ENCODE results near the gene TNFAIP8L1.

Gene TNFAIP8L1

GRCh38 chr19:4609878-4610511 lies 29.3 kb upstream of the TNFAIP8L1 start:
- H3K9me3 ChIP-seq (ENCODE audit: control insufficient read depth, low read length): no peaks in the 10 kb centered on the region
- no peak overlapping the region for H2BK5ac ChIP-seq (ENCODE audit: low read depth, low read length, poor library complexity, severe bottlenecking)
- H2BK12ac ChIP-seq (ENCODE audit: low read length in 2 of 2): no peak overlapping the region
- no peak overlapping the region for H2BK15ac ChIP-seq (ENCODE audit: low read depth, poor library complexity, severe bottlenecking)
- 43% methylated on average over 15 of the region's 15 CpGs for WGBS
- H2AK5ac ChIP-seq (ENCODE audit: low read length, severe bottlenecking): no peak overlapping the region
- H3K14ac ChIP-seq (ENCODE audit: low read length in 2 of 2): no peak overlapping the region
- no peak overlapping the region for H3K23ac ChIP-seq (ENCODE audit: low read length in 2 of 2)
- no peak overlapping the region for H2AFZ ChIP-seq (ENCODE audit: low read depth, low read length)
- no peak overlapping the region for H3K4ac ChIP-seq (ENCODE audit: low read depth in 1 of 2, low read length in 2 of 2)
- no peak overlapping the region for H2BK120ac ChIP-seq (ENCODE audit: low read depth, low read length)
- H3K4me3 ChIP-seq (ENCODE audit: insufficient read depth in 1 of 2, low read depth in 1 of 2, low read length in 2 of 2): no peak overlapping the region
- H4K91ac ChIP-seq (ENCODE audit: low read length): no peak overlapping the region
- H4K8ac ChIP-seq (ENCODE audit: low read length): no peak overlapping the region
- no peak for DNase-seq
- H3K9ac ChIP-seq (ENCODE audit: low read length): no peak overlapping the region
- H3K27ac ChIP-seq (ENCODE audit: low read length, poor library complexity, severe bottlenecking): no peak overlapping the region
- H3K27me3 ChIP-seq (ENCODE audit: control insufficient read depth in 1 of 2, insufficient read depth in 1 of 2, low read length in 2 of 2): peaks cover 23 to 62% of the 10 kb centered on the region in 2 experiments
- no peaks in the 10 kb centered on the region for H3K79me1 ChIP-seq (replicated peaks; ENCODE audit: low read length, poor library complexity, severe bottlenecking)
- no peak overlapping the region for H3K4me2 ChIP-seq (ENCODE audit: low read length, poor library complexity, severe bottlenecking)
- peaks cover 8% of the 10 kb centered on the region for H3K4me1 ChIP-seq (ENCODE audit: control insufficient read depth, insufficient read depth, low read depth, low read length)
- no peaks in the 10 kb centered on the region for H3K36me3 ChIP-seq (ENCODE audit: control insufficient read depth in 1 of 2, insufficient read depth in 2 of 2, low read depth in 1 of 2, low read length in 2 of 2)
- H3K18ac ChIP-seq (ENCODE audit: low read depth in 1 of 2, low read length in 2 of 2): no peak overlapping the region

- Histone ChIP-seq H2AFZ (ENCODE audit: low read depth, low read length) (no peak overlapping the region), H2BK120ac (ENCODE audit: low read depth, low read length) (no peak overlapping the region), H3K14ac (ENCODE audit: low read length in 2 of 2) (no peak overlapping the region), H3K27ac (ENCODE audit: low read length, poor library complexity, severe bottlenecking) (no peak overlapping the region), H2BK15ac (ENCODE audit: low read depth, poor library complexity, severe bottlenecking) (no peak overlapping the region), H4K8ac (ENCODE audit: low read length) (no peak overlapping the region), H3K18ac (ENCODE audit: low read depth in 1 of 2, low read length in 2 of 2) (no peak overlapping the region), H2BK12ac (ENCODE audit: low read length in 2 of 2) (no peak overlapping the region), H3K27me3 (ENCODE audit: control insufficient read depth in 1 of 2, insufficient read depth in 1 of 2, low read length in 2 of 2) (peaks cover 28 to 49% of the 10 kb centered on the region in 2 experiments), H3K4me3 (ENCODE audit: insufficient read depth in 1 of 2, low read depth in 1 of 2, low read length in 2 of 2) (no peak overlapping the region), H2BK5ac (ENCODE audit: low read depth, low read length, poor library complexity, severe bottlenecking) (no peak overlapping the region), H4K91ac (ENCODE audit: low read length) (no peak overlapping the region), H3K9ac (ENCODE audit: low read length) (no peak overlapping the region), H3K4me2 (ENCODE audit: low read length, poor library complexity, severe bottlenecking) (no peak overlapping the region), H3K4me1 (ENCODE audit: control insufficient read depth, insufficient read depth, low read depth, low read length) (peaks cover 6% of the 10 kb centered on the region), H3K4ac (ENCODE audit: low read depth in 1 of 2, low read length in 2 of 2) (no peak overlapping the region), H3K23ac (ENCODE audit: low read length in 2 of 2) (no peak overlapping the region), H2AK5ac (ENCODE audit: low read length, severe bottlenecking) (no peak overlapping the region), H3K9me3 (ENCODE audit: control insufficient read depth, low read length) (no peaks in the 10 kb centered on the region), H3K36me3 (ENCODE audit: control insufficient read depth in 1 of 2, insufficient read depth in 2 of 2, low read depth in 1 of 2, low read length in 2 of 2) (no peaks in the 10 kb centered on the region), H3K79me1 (replicated peaks; ENCODE audit: low read length, poor library complexity, severe bottlenecking) (no peaks in the 10 kb centered on the region)
- WGBS: 89% methylated on average over 3 of the region's 8 CpGs
- DNase-seq: no peak
Observed at GRCh38 chr19:4613254-4613751, 26.0 kb upstream of the TNFAIP8L1 start.

GRCh38 chr19:4618019-4618418 lies 21.3 kb upstream of the TNFAIP8L1 start:
- no peak overlapping the region for H3K23ac ChIP-seq (ENCODE audit: low read length in 2 of 2)
- H3K9ac ChIP-seq (ENCODE audit: low read length): no peak overlapping the region
- H2BK5ac ChIP-seq (ENCODE audit: low read depth, low read length, poor library complexity, severe bottlenecking): no peak overlapping the region
- no peak overlapping the region for H2AFZ ChIP-seq (ENCODE audit: low read depth, low read length)
- H2BK12ac ChIP-seq (ENCODE audit: low read length in 2 of 2): no peak overlapping the region
- H4K8ac ChIP-seq (ENCODE audit: low read length): no peak overlapping the region
- no peak overlapping the region for H3K4me3 ChIP-seq (ENCODE audit: insufficient read depth in 1 of 2, low read depth in 1 of 2, low read length in 2 of 2)
- no peak overlapping the region for H3K14ac ChIP-seq (ENCODE audit: low read length in 2 of 2)
- no peak overlapping the region for H4K91ac ChIP-seq (ENCODE audit: low read length)
- no peak overlapping the region for H3K4ac ChIP-seq (ENCODE audit: low read depth in 1 of 2, low read length in 2 of 2)
- H3K36me3 ChIP-seq (ENCODE audit: control insufficient read depth in 1 of 2, insufficient read depth in 2 of 2, low read depth in 1 of 2, low read length in 2 of 2): no peaks in the 10 kb centered on the region
- H3K27ac ChIP-seq (ENCODE audit: low read length, poor library complexity, severe bottlenecking): no peak overlapping the region
- DNase-seq: no peak
- H3K9me3 ChIP-seq (ENCODE audit: control insufficient read depth, low read length): no peaks in the 10 kb centered on the region
- H2AK5ac ChIP-seq (ENCODE audit: low read length, severe bottlenecking): no peak overlapping the region
- H3K27me3 ChIP-seq (ENCODE audit: control insufficient read depth in 1 of 2, insufficient read depth in 1 of 2, low read length in 2 of 2): peaks cover 30 to 57% of the 10 kb centered on the region in 2 experiments
- WGBS: 38% methylated on average over 6 of the region's 6 CpGs
- peaks cover 3% of the 10 kb centered on the region for H3K4me1 ChIP-seq (ENCODE audit: control insufficient read depth, insufficient read depth, low read depth, low read length)
- H3K79me1 ChIP-seq (replicated peaks; ENCODE audit: low read length, poor library complexity, severe bottlenecking): no peaks in the 10 kb centered on the region
- no peak overlapping the region for H2BK120ac ChIP-seq (ENCODE audit: low read depth, low read length)
- no peak overlapping the region for H3K18ac ChIP-seq (ENCODE audit: low read depth in 1 of 2, low read length in 2 of 2)
- no peak overlapping the region for H2BK15ac ChIP-seq (ENCODE audit: low read depth, poor library complexity, severe bottlenecking)
- no peak overlapping the region for H3K4me2 ChIP-seq (ENCODE audit: low read length, poor library complexity, severe bottlenecking)

GRCh38 chr19:4619668-4620294 lies 19.5 kb upstream of the TNFAIP8L1 start:
- no peak overlapping the region for H3K18ac ChIP-seq (ENCODE audit: low read depth in 1 of 2, low read length in 2 of 2)
- peaks cover 3% of the 10 kb centered on the region for H3K4me1 ChIP-seq (ENCODE audit: control insufficient read depth, insufficient read depth, low read depth, low read length)
- no peak overlapping the region for H3K14ac ChIP-seq (ENCODE audit: low read length in 2 of 2)
- no peak overlapping the region for H3K9ac ChIP-seq (ENCODE audit: low read length)
- peaks cover 30 to 53% of the 10 kb centered on the region in 2 experiments for H3K27me3 ChIP-seq (ENCODE audit: control insufficient read depth in 1 of 2, insufficient read depth in 1 of 2, low read length in 2 of 2)
- WGBS: 87% methylated on average over 15 of the region's 17 CpGs
- H3K36me3 ChIP-seq (ENCODE audit: control insufficient read depth in 1 of 2, insufficient read depth in 2 of 2, low read depth in 1 of 2, low read length in 2 of 2): no peaks in the 10 kb centered on the region
- no peak overlapping the region for H4K8ac ChIP-seq (ENCODE audit: low read length)
- DNase-seq: no peak
- no peak overlapping the region for H3K27ac ChIP-seq (ENCODE audit: low read length, poor library complexity, severe bottlenecking)
- H3K9me3 ChIP-seq (ENCODE audit: control insufficient read depth, low read length): no peaks in the 10 kb centered on the region
- no peaks in the 10 kb centered on the region for H3K79me1 ChIP-seq (replicated peaks; ENCODE audit: low read length, poor library complexity, severe bottlenecking)
- no peak overlapping the region for H3K4me3 ChIP-seq (ENCODE audit: insufficient read depth in 1 of 2, low read depth in 1 of 2, low read length in 2 of 2)
- H3K23ac ChIP-seq (ENCODE audit: low read length in 2 of 2): no peak overlapping the region
- H2AK5ac ChIP-seq (ENCODE audit: low read length, severe bottlenecking): no peak overlapping the region
- H2BK120ac ChIP-seq (ENCODE audit: low read depth, low read length): no peak overlapping the region
- H3K4me2 ChIP-seq (ENCODE audit: low read length, poor library complexity, severe bottlenecking): no peak overlapping the region
- no peak overlapping the region for H2AFZ ChIP-seq (ENCODE audit: low read depth, low read length)
- no peak overlapping the region for H4K91ac ChIP-seq (ENCODE audit: low read length)
- no peak overlapping the region for H3K4ac ChIP-seq (ENCODE audit: low read depth in 1 of 2, low read length in 2 of 2)
- H2BK12ac ChIP-seq (ENCODE audit: low read length in 2 of 2): no peak overlapping the region
- no peak overlapping the region for H2BK5ac ChIP-seq (ENCODE audit: low read depth, low read length, poor library complexity, severe bottlenecking)
- no peak overlapping the region for H2BK15ac ChIP-seq (ENCODE audit: low read depth, poor library complexity, severe bottlenecking)
